GM12873 (cell line): ENCODE results near the gene ITSN2.

Source experiments
- CTCF ChIP-seq: IDR thresholded peaks from 2 replicates; pipeline ENCODE4 v1.5.1; 2012; ENCODE audit warnings: low read depth, mild to moderate bottlenecking, moderate library complexity, low read length, control low read depth; ENCODE audit not compliant: insufficient read depth; ENCODE audit errors: missing control alignments

Gene ITSN2

GRCh38 chr2:24163601-24164000 lies 196.7 kb downstream of the ITSN2 start:
- TF ChIP-seq CTCF: no peak

GRCh38 chr2:24163186-24163585 lies 197.2 kb downstream of the ITSN2 start:
- TF ChIP-seq CTCF: no peak

- no peak for TF ChIP-seq CTCF
Observed at GRCh38 chr2:24162494-24162893, 197.8 kb downstream of the ITSN2 start.

GRCh38 chr2:24160761-24161160 lies 199.6 kb downstream of the ITSN2 start:
- TF ChIP-seq CTCF: no peak

- no peak for TF ChIP-seq CTCF
Observed at GRCh38 chr2:24159708-24160107, 200.6 kb downstream of the ITSN2 start.

- TF ChIP-seq CTCF: no peak
Observed at GRCh38 chr2:24158131-24158530, 202.2 kb downstream of the ITSN2 start.

GRCh38 chr2:24153478-24153877 lies 206.9 kb downstream of the ITSN2 start:
- no peak for TF ChIP-seq CTCF
